MM.1S (cell line): Measurements from ENCODE around the gene CASP2.
"Not testable (repeated sequence)": the region's sequence is repeated elsewhere in the genome, so short reads cannot be mapped to it uniquely, and the experiment has no call there.

ENCODE experiments used
- DNase-seq: peaks from one replicate; pipeline ENCODE4 v3.0.0-alpha.2; 2015
- H2AFZ ChIP-seq: fragments of 300-600 bp; sonication (generic); 2 replicates; pipeline ENCODE4 v1.6.0; 2016; ENCODE audit warnings: antibody characterized with exemption, low read length
- H3F3A ChIP-seq: fragments of 300-600 bp; sonication (generic); 2 replicates; pipeline ENCODE4 v1.6.1; 2016; ENCODE audit warnings: mild to moderate bottlenecking, antibody characterized with exemption, low read length, moderate library complexity, mixed read lengths; ENCODE audit not compliant: insufficient read depth
- H3K27ac ChIP-seq: fragments of 300-600 bp; sonication (generic); 2 replicates; pipeline ENCODE4 v1.5.1; 2016; ENCODE audit warnings: mild to moderate bottlenecking, low read length
- H3K27me3 ChIP-seq: fragments of 300-600 bp; sonication (generic); replicated peaks from 2 replicates; pipeline ENCODE4 v1.6.0; 2016; ENCODE audit warnings: low read length; ENCODE audit not compliant: insufficient read depth
- H3K36me3 ChIP-seq: fragments of 300-600 bp; sonication (generic); replicated peaks from 2 replicates; pipeline ENCODE4 v1.6.1; 2016; ENCODE audit warnings: mild to moderate bottlenecking, low read length, mixed read lengths; ENCODE audit not compliant: insufficient read depth
- H3K4me1 ChIP-seq: fragments of 300-600 bp; sonication (generic); 2 replicates; pipeline ENCODE4 v1.6.1; 2016; ENCODE audit warnings: low read length, mixed read lengths
- H3K4me2 ChIP-seq: fragments of 300-600 bp; sonication (generic); 2 replicates; pipeline ENCODE4 v1.6.0; 2016; ENCODE audit warnings: low read depth, low read length
- H3K4me3 ChIP-seq: fragments of 300-600 bp; sonication (generic); 2 replicates; pipeline ENCODE4 v1.5.1; 2016; ENCODE audit warnings: low read length, mixed read lengths
- H3K79me2 ChIP-seq: fragments of 300-600 bp; sonication (generic); 2 replicates; pipeline ENCODE4 v1.6.1; 2016; ENCODE audit warnings: mixed run types, low read length, mixed read lengths
- H3K9ac ChIP-seq: fragments of 300-600 bp; sonication (generic); 2 replicates; pipeline ENCODE4 v1.6.1; 2016; ENCODE audit warnings: low read length, mixed read lengths
- H3K9me2 ChIP-seq: fragments of 300-600 bp; sonication (generic); replicated peaks from 2 replicates; pipeline ENCODE4 v1.6.1; 2016; ENCODE audit warnings: mild to moderate bottlenecking, low read length, mixed read lengths; ENCODE audit not compliant: insufficient read depth
- H3K9me3 ChIP-seq: fragments of 300-600 bp; sonication (generic); replicated peaks from 2 replicates; pipeline ENCODE4 v1.6.1; 2016; ENCODE audit warnings: mild to moderate bottlenecking, low read length, mixed read lengths; ENCODE audit not compliant: insufficient read depth
- H4K20me1 ChIP-seq: fragments of 300-600 bp; sonication (generic); 2 replicates; pipeline ENCODE4 v1.6.1; 2016; ENCODE audit warnings: mild to moderate bottlenecking, low read length, moderate library complexity, mixed read lengths; ENCODE audit not compliant: insufficient read depth
- CTCF ChIP-seq: fragments of 300-600 bp; sonication (generic); IDR thresholded peaks from 2 replicates; pipeline ENCODE4 v1.5.1; 2016; ENCODE audit warnings: antibody characterized with exemption, low read length, mixed read lengths
- EZH2 ChIP-seq: fragments of 300-600 bp; sonication (generic); optimal IDR thresholded peaks from 2 replicates; pipeline ENCODE3; 2017; ENCODE audit warnings: low read depth, mild to moderate bottlenecking, antibody characterized with exemption, low read length, mixed read lengths
- EZH2phosphoT487 ChIP-seq: fragments of 300-600 bp; sonication (generic); IDR thresholded peaks from 2 replicates; pipeline ENCODE4 v1.6.1; 2018; ENCODE audit warnings: antibody characterized with exemption, low read length

CASP2 gene

GRCh38 chr7:143263266-143264195 is 24.6 kb upstream of the CASP2 start, which contains the start of gene GSTK1:
GSTK1 (plus strand) TSS chr7:143263441; CDS start chr7:143263514, 73 bp downstream.
- H3K27me3 ChIP-seq: no peaks in the 10 kb centered on the region
- H4K20me1 ChIP-seq: no peaks in the 10 kb centered on the region
- H3K4me1 ChIP-seq: peaks cover 15% of the 10 kb centered on the region
- H3K9ac ChIP-seq: peak within 1 kb of the TSS; percentile 78
- H3K27ac ChIP-seq: no peak within 1 kb of the TSS; the same call in 1 of the 2 replicates
- H3K36me3 ChIP-seq: 0 out of 2 replicates have a peak, but pooled peaks cover 5% of the 10 kb centered on the region
- peak within 1 kb of the TSS; percentile 91 for H3K4me3 ChIP-seq
- TF ChIP-seq EZH2 (no peak), CTCF (no peak)
- no peaks in the 10 kb centered on the region for H3K9me3 ChIP-seq
- H2AFZ ChIP-seq: peak within 1 kb of the TSS; percentile 89
- peak; percentile 88 for DNase-seq
- peak within 1 kb of the TSS; percentile 91 for H3K4me2 ChIP-seq
- H3K79me2 ChIP-seq: peaks cover 20% of the 10 kb centered on the region
- H3K9me2 ChIP-seq: no peaks in the 10 kb centered on the region
- peaks cover 3% of the 10 kb centered on the region; the same call in 1 of the 2 replicates for H3F3A ChIP-seq

GRCh38 chr7:143264196-143264568 is 24.0 kb upstream of the CASP2 start:
- not testable (repeated sequence) for H4K20me1 ChIP-seq, H3K9me2 ChIP-seq, H3F3A ChIP-seq, H3K9me3 ChIP-seq, H3K36me3 ChIP-seq, H3K27me3 ChIP-seq, DNase-seq, H3K27ac ChIP-seq
- Histone ChIP-seq H3K9ac (peak overlapping the region; percentile 78; the same call in 1 of the 2 replicates), H2AFZ (peak overlapping the region; percentile 89), H3K4me2 (peak overlapping the region; percentile 91), H3K79me2 (peaks cover 20% of the 10 kb centered on the region), H3K4me1 (peaks cover 10% of the 10 kb centered on the region), H3K4me3 (peak overlapping the region; percentile 91)

GRCh38 chr7:143265017-143265693 is 23.0 kb upstream of the CASP2 start:
- no peaks in the 10 kb centered on the region for H3K9me2 ChIP-seq
- H3K27me3 ChIP-seq: no peaks in the 10 kb centered on the region
- no peak overlapping the region for H3K4me2 ChIP-seq
- no peak overlapping the region for H3K9ac ChIP-seq
- no peak overlapping the region for H3K27ac ChIP-seq
- H3K36me3 ChIP-seq: 0 out of 2 replicates have a peak, but pooled peaks cover 5% of the 10 kb centered on the region
- no peak for DNase-seq
- H3F3A ChIP-seq: no peaks in the 10 kb centered on the region
- H4K20me1 ChIP-seq: no peaks in the 10 kb centered on the region
- no peaks in the 10 kb centered on the region for H3K9me3 ChIP-seq
- H3K4me3 ChIP-seq: no peak overlapping the region
- peaks cover 20% of the 10 kb centered on the region for H3K79me2 ChIP-seq
- H2AFZ ChIP-seq: no peak overlapping the region
- 0 out of 2 replicates have a peak, but pooled peaks cover 2% of the 10 kb centered on the region for H3K4me1 ChIP-seq
- TF ChIP-seq EZH2phosphoT487: no peak
- TF ChIP-seq CTCF: no peak
- TF ChIP-seq EZH2: no peak
